Measurements from ENCODE around the gene TMEM175. TPM values are rescaled to one million over a fixed set of nuclear protein-coding genes. Genes with fewer than 3 reads are reported as not detected.

TMEM175 gene
- total and polyA plus RNA-seq, 7 donors = 4.6 to 42.6 (median 30.5) TPM

DNA sequence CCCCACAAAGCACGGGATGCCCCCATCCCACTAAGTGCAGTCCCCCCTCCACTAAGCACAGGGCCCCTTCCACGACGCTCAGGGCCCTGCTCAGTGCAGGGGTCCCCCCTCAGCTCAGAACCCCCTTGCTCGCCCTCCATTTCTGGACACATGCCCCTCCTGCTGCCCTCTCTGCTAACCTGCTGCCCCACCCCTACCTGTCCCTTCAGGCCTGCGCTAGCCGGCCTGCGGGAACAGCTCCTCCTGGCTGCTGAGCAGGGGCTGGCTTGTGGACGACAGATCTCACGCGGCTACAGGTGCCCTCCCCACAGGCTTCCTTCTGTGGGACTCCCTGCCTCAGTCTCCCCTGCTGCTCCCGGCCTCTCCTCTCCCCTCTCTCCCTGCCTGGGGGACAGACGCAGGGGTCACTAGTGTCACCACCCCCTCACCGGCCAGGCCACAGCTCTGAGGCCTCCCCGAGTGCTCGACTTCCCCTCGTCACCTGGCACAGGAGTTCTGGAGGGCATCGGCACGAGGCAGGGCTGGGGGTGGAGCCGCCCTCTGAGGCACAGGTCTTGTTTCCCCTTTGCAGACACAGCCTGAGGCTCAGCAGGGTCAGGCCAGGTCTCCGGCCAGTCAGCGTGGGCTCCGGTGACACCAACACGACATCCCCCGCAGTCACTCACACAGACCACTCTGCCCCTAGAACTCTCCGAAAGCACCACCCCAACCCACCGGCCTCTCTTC, 21.7 kb upstream of the TMEM175 start:
- H3K4me3 ChIP-seq = no peak overlapping the region
- peaks cover 0 to 6% (median 2%) of the 10 kb centered on the region in 4 donors for H3K4me1 ChIP-seq
- H3K9me3 ChIP-seq = no peaks in the 10 kb centered on the region
- peaks cover 9 to 37% (median 14%) of the 10 kb centered on the region in 4 donors for H3K36me3 ChIP-seq
- H3K27me3 ChIP-seq = no peaks in the 10 kb centered on the region
- no peak overlapping the region for H3K27ac ChIP-seq
- no peak for DNase-seq
- WGBS, 2 donors = 97 to 98% methylated on average over 26 of the region's 26 CpGs
- TF ChIP-seq POLR2A (IDR thresholded peaks at IDR 0.05) (no peak), POLR2AphosphoS5 (IDR thresholded peaks at IDR 0.05) (no peak), EP300 (IDR thresholded peaks at IDR 0.05) (no peak)
- TF ChIP-seq, protein P1, sequence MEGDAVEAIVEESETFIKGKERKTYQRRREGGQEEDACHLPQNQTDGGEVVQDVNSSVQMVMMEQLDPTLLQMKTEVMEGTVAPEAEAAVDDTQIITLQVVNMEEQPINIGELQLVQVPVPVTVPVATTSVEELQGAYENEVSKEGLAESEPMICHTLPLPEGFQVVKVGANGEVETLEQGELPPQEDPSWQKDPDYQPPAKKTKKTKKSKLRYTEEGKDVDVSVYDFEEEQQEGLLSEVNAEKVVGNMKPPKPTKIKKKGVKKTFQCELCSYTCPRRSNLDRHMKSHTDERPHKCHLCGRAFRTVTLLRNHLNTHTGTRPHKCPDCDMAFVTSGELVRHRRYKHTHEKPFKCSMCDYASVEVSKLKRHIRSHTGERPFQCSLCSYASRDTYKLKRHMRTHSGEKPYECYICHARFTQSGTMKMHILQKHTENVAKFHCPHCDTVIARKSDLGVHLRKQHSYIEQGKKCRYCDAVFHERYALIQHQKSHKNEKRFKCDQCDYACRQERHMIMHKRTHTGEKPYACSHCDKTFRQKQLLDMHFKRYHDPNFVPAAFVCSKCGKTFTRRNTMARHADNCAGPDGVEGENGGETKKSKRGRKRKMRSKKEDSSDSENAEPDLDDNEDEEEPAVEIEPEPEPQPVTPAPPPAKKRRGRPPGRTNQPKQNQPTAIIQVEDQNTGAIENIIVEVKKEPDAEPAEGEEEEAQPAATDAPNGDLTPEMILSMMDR (IDR thresholded peaks at IDR 0.05) = no peak
- intact Hi-C loops (cut with DNase I) = no loop called here

DNA sequence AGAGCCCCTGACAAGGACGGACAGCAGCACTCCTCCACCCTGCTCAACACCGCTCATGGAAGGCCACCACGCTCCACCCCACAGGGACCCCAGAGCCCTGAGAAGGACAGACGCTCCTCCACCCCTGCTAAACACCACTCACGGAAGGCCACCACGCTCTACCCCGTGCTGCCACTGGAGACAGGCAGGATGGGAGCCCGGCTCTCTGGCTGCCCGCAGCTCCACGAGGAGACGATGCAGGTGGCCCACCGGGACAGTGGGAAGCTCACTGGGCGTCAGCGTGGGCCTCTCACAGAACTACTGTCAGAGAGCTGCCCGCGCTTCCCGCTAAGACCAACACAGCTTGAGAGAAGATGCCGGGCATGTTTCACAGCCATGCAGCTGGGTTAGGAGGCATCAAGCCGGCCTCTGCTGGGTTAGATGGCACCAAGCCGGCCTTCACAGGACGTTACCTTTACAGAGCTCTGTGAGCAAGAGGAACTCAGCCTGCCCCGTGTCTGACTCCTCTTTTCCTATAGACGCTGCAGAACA, 21.0 kb upstream of the TMEM175 start:
- Histone ChIP-seq H3K4me1 (peaks cover 0 to 7% (median 2%) of the 10 kb centered on the region in 4 donors), H3K9me3 (no peaks in the 10 kb centered on the region), H3K27ac (no peak overlapping the region), H3K4me3 (no peak overlapping the region), H3K27me3 (no peaks in the 10 kb centered on the region), H3K36me3 (peaks cover 9 to 37% (median 14%) of the 10 kb centered on the region in 4 donors)
- no peak for DNase-seq
- intact Hi-C loops (cut with DNase I) = no loop called here
- 96 to 97% methylated on average over 23 of the region's 23 CpGs for WGBS, 2 donors
- TF ChIP-seq POLR2A (IDR thresholded peaks at IDR 0.05) (no peak), EP300 (IDR thresholded peaks at IDR 0.05) (no peak), POLR2AphosphoS5 (IDR thresholded peaks at IDR 0.05) (no peak)
- TF ChIP-seq, protein P1 (IDR thresholded peaks at IDR 0.05) = no peak

- peaks cover 0 to 7% (median 2%) of the 10 kb centered on the region in 4 donors for H3K4me1 ChIP-seq
- peak; percentile 57 for DNase-seq
- H3K4me3 ChIP-seq = no peak overlapping the region
- WGBS, 2 donors = 84 to 86% methylated on average over 29 of the region's 29 CpGs
- no peak for TF ChIP-seq POLR2A (IDR thresholded peaks at IDR 0.05)
- no peak for TF ChIP-seq POLR2AphosphoS5 (IDR thresholded peaks at IDR 0.05)
- TF ChIP-seq EP300 (IDR thresholded peaks at IDR 0.05) = no peak
- TF ChIP-seq, protein P1 (IDR thresholded peaks at IDR 0.05) = no peak
- intact Hi-C loops (cut with DNase I) = no loop called here
- H3K27ac ChIP-seq = no peak overlapping the region
- H3K36me3 ChIP-seq = peaks cover 9 to 37% (median 14%) of the 10 kb centered on the region in 4 donors
- no peaks in the 10 kb centered on the region for H3K27me3 ChIP-seq
- H3K9me3 ChIP-seq = no peaks in the 10 kb centered on the region
Measured at GRCh38 chr4:911871-912490, 20.3 kb upstream of the TMEM175 start.

DNA sequence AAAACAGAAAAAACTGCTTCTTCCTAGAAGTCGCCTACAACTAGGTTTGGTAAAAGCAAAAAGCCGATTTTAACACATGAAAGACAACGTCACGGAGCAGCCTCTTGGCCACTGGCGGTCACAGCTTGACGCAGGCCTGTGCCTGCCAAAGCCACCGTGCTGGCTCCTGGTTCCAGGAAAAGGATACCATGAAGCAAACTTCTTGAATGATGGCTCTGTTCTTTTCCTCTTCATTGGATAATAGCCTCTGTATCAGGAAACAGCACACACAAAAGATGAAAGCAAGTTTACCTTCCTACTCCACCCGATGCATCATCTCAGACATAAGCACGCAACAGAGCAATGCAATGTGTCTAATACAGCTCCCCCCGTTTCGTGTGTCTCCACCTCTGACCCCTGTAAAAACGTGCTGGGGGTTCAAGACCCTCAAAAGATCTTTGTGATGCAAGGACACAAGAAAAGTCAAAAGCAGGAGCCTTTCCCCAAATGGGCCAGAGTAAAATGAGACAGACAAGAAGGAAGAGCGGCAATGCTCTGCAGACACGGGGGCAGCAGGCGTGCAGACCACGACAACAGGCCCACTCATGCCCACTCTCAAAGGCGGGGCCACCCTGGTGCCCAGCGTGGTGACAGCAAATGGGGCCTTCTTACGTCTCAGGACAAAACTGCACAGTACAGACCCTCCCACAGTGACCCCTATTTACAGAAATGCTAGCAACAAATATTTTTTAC, 19.5 kb upstream of the TMEM175 start:
- peak; percentile 58 for DNase-seq
- no peaks in the 10 kb centered on the region for H3K27me3 ChIP-seq
- peaks cover 9 to 37% (median 14%) of the 10 kb centered on the region in 4 donors for H3K36me3 ChIP-seq
- H3K27ac ChIP-seq = no peak overlapping the region
- 40 to 71% methylated on average over 19 of the region's 19 CpGs for WGBS, 2 donors
- no peak overlapping the region for H3K4me3 ChIP-seq
- TF ChIP-seq POLR2AphosphoS5 (IDR thresholded peaks at IDR 0.05) (no peak), EP300 (IDR thresholded peaks at IDR 0.05) (no peak), POLR2A (IDR thresholded peaks at IDR 0.05) (no peak)
- TF ChIP-seq, protein P1 (IDR thresholded peaks at IDR 0.05) = no peak
- H3K9me3 ChIP-seq = no peaks in the 10 kb centered on the region
- intact Hi-C loops (cut with DNase I) = no loop called here
- peaks cover 0 to 7% (median 2%) of the 10 kb centered on the region in 4 donors for H3K4me1 ChIP-seq
